GM23248 (cell line): ENCODE measurements around the gene TAX1BP3. TPM values are rescaled to one million over a fixed set of nuclear protein-coding genes. Genes with fewer than 3 reads are reported as not detected.

Experiments
- DNase-seq: peaks from one replicate; pipeline ENCODE4 v3.0.0-alpha.2; 2015
- H2AFZ ChIP-seq: fragments of 200-600 bp; sonication (generic); 2 replicates; pipeline ENCODE4 v1.6.1; 2016; ENCODE audit warnings: antibody characterized with exemption
- H3F3A ChIP-seq: fragments of 200-600 bp; sonication (generic); 2 replicates; pipeline ENCODE4 v1.6.1; 2016; ENCODE audit warnings: mild to moderate bottlenecking, antibody characterized with exemption, mixed run types; ENCODE audit not compliant: insufficient read depth
- H3K27ac ChIP-seq: fragments of 200-600 bp; sonication (generic); 2 replicates; pipeline ENCODE4 v1.5.1; 2016; ENCODE audit warnings: mild to moderate bottlenecking
- H3K27me3 ChIP-seq: fragments of 200-600 bp; sonication (generic); replicated peaks from 2 replicates; pipeline ENCODE4 v1.6.1; 2016; ENCODE audit warnings: mild to moderate bottlenecking; ENCODE audit not compliant: insufficient read depth
- H3K36me3 ChIP-seq: fragments of 200-600 bp; sonication (generic); 2 replicates; pipeline ENCODE4 v1.6.1; 2016; ENCODE audit warnings: low read depth, mild to moderate bottlenecking
- H3K4me1 ChIP-seq: fragments of 200-600 bp; sonication (generic); 2 replicates; pipeline ENCODE4 v1.6.1; 2016; ENCODE audit warnings: mild to moderate bottlenecking; ENCODE audit not compliant: insufficient read depth
- H3K4me2 ChIP-seq: fragments of 200-600 bp; sonication (generic); one replicate; pipeline ENCODE4 v1.6.1; 2016; ENCODE audit warnings: mild to moderate bottlenecking; ENCODE audit not compliant: unreplicated experiment
- H3K4me3 ChIP-seq: fragments of 200-600 bp; sonication (generic); 2 replicates; pipeline ENCODE4 v1.5.1; 2016; ENCODE audit warnings: mild to moderate bottlenecking
- H3K79me2 ChIP-seq: fragments of 200-600 bp; sonication (generic); 2 replicates; pipeline ENCODE4 v1.6.1; 2016; ENCODE audit warnings: mild to moderate bottlenecking; ENCODE audit not compliant: insufficient read depth
- H3K9ac ChIP-seq: fragments of 200-600 bp; sonication (generic); 2 replicates; pipeline ENCODE4 v1.6.1; 2016; ENCODE audit warnings: mild to moderate bottlenecking
- H3K9me2 ChIP-seq: fragments of 200-600 bp; sonication (generic); 2 replicates; pipeline ENCODE4 v1.6.1; 2016; ENCODE audit warnings: mixed run types, mild to moderate bottlenecking, moderate library complexity; ENCODE audit not compliant: insufficient read depth
- H3K9me3 ChIP-seq: fragments of 200-600 bp; sonication (generic); one replicate; pipeline ENCODE4 v1.6.1; 2017; ENCODE audit warnings: low read depth
- H4K20me1 ChIP-seq: fragments of 200-600 bp; sonication (generic); 2 replicates; pipeline ENCODE4 v1.6.0; 2016; ENCODE audit not compliant: insufficient read depth
- EZH2 ChIP-seq: fragments of 200-600 bp; sonication (generic); IDR thresholded peaks from 2 replicates; pipeline ENCODE4 v1.6.1; 2018; ENCODE audit warnings: antibody characterized with exemption, mild to moderate bottlenecking; ENCODE audit not compliant: insufficient read depth, poor library complexity, severe bottlenecking
- EZH2phosphoT487 ChIP-seq: fragments of 200-600 bp; sonication (generic); IDR thresholded peaks from 2 replicates; pipeline ENCODE4 v1.6.1; 2018; ENCODE audit warnings: antibody characterized with exemption, moderate library complexity, mild to moderate bottlenecking, low read depth; ENCODE audit not compliant: insufficient read depth
- WGBS, 2 experiments: methylation state at CpG; one replicate each; pipeline ENCODE4 v1.1.6; 2015 to 2017; ENCODE audit warnings: low lambda C conversion rate in 2 of 2, low coverage in 1 of 2; ENCODE audit errors: missing lambda C conversion rate in 2 of 2; 5-methylcytosine and 5-hydroxymethylcytosine counted together
- in situ Hi-C: fragments of 300-500 bp; cut with MboI; formaldehyde crosslinking; loops from 2 replicates; pipeline ENCODE4 v1.15.0; 2020
- polyA plus RNA-seq: library from polyadenylated mRNA; unstranded; fragments of >200 nt; fragmentation: Nextera tagmentation; extraction: Ambion mirVana; gene quantifications from 2 replicates; pipeline ENCODE4 v1.2.1, GENCODE V29; 2016
- total RNA-seq: library from RNA; depleted of rRNA; stranded (reverse); fragments of >200 nt; shearing (Covaris generic); gene quantifications from 2 replicates; pipeline ENCODE4 v1.2.3, GENCODE V29; 2014

TAX1BP3 gene
- total and polyA plus RNA-seq, 2 experiments from 2014 or later: 331 to 418 TPM

DNA sequence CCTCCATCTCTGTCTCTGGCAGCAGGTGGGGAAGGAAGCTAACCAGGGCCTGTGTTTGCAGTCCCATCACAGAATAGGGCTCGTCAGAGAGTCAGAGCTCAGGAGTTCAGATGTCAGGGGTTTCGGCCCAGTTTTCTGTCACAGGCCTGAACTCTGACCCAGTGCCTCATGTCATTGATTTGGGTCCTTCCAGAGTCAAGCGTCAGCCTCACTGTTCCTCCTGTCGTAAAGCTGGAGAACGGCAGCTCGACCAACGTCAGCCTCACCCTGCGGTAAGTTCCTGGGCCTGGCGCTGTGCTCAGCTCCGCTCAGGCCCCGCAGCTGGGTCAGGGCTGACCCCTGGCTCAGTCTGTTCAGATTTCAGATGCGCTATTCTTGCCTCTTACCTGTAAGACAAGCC, 21.1 kb downstream of the TAX1BP3 start:
- H3K79me2 ChIP-seq: no peaks in the 10 kb centered on the region
- DNase-seq: no peak
- in situ Hi-C loops: loop anchor here (25.0 kb wide), 1 partner anchor 610 kb away; no protein-coding TSS in a partner anchor

DNA sequence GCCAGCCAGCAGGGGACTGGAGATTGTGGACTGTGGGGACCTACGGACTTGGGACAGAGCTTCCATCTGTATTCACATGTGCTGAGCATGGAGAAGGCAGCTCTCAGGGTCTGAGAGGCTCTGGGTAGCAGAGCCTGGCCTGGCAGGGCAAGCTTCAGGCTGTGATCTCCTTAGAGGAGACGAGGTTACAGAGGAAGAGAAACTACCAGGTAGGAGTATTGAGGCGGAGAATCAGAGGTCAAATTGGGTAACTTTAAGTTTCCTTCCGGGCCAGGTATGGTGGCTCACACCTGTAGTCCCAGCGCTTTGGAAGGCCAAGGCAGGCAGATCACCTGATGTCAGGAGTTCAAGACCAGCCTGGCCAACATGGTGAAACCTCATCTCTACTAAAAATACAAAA, 23.1 kb downstream of the TAX1BP3 start:
- H3K27ac ChIP-seq: no peak overlapping the region
- TF ChIP-seq EZH2phosphoT487 (no peak), EZH2 (no peak)
- H3K4me3 ChIP-seq: no peak overlapping the region
- no peak overlapping the region for H3K4me2 ChIP-seq
- H3K9me3 ChIP-seq: no peaks in the 10 kb centered on the region
- H3K36me3 ChIP-seq: no peaks in the 10 kb centered on the region
- DNase-seq: no peak
- no peaks in the 10 kb centered on the region for H3K4me1 ChIP-seq
- no peaks in the 10 kb centered on the region for H3F3A ChIP-seq
- no peaks in the 10 kb centered on the region for H3K27me3 ChIP-seq
- in situ Hi-C loops: loop anchor here (25.0 kb wide), 1 partner anchor 608 kb away; no protein-coding TSS in a partner anchor
- 82% methylated on average over 5 of the region's 5 CpGs for WGBS, 2 experiments
- H2AFZ ChIP-seq: no peak overlapping the region
- no peaks in the 10 kb centered on the region for H3K79me2 ChIP-seq
- H4K20me1 ChIP-seq: no peaks in the 10 kb centered on the region
- H3K9ac ChIP-seq: no peak overlapping the region
- H3K9me2 ChIP-seq: no peaks in the 10 kb centered on the region

More for the DNA sequence above, 21.1 kb downstream of the TAX1BP3 start:
- Histone ChIP-seq H3K4me3 (no peak overlapping the region), H3K9me3 (no peaks in the 10 kb centered on the region), H3K27ac (no peak overlapping the region), H2AFZ (no peak overlapping the region), H3K9ac (no peak overlapping the region), H3K4me2 (no peak overlapping the region), H3K4me1 (no peaks in the 10 kb centered on the region), H3K9me2 (no peaks in the 10 kb centered on the region), H3F3A (no peaks in the 10 kb centered on the region), H3K27me3 (no peaks in the 10 kb centered on the region), H3K36me3 (no peaks in the 10 kb centered on the region), H4K20me1 (no peaks in the 10 kb centered on the region)
- TF ChIP-seq EZH2: no peak
- no peak for TF ChIP-seq EZH2phosphoT487
- WGBS, 2 experiments: 86 to 88% methylated on average over 12 of the region's 12 CpGs

DNA sequence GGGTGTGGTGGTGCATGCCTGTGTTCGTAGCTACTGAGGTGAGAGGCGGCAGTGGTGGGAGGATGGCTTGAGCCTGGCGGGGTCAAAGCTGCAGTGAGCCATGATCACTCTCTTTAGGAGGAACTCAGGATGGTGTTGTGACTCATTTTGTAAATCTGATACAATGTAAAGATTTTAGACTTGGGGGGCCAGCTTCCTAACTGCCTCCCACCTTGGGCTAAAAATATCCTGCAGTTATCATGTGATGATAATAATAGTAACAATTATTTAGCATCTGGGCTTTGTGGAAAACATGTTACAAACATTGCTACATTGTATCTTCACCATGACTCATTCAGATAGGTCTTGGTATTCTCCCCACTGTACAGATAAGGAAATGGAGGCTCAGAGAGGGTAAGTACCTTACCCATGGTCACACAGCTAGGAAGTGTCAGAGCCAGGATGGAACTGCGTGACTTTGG, 24.5 kb downstream of the TAX1BP3 start:
- Histone ChIP-seq H3K27ac (no peak overlapping the region), H3K27me3 (no peaks in the 10 kb centered on the region), H4K20me1 (no peaks in the 10 kb centered on the region), H3K9me2 (no peaks in the 10 kb centered on the region), H3K4me1 (no peaks in the 10 kb centered on the region), H2AFZ (no peak overlapping the region), H3K4me3 (no peak overlapping the region), H3K36me3 (no peaks in the 10 kb centered on the region), H3F3A (no peaks in the 10 kb centered on the region), H3K79me2 (no peaks in the 10 kb centered on the region), H3K4me2 (no peak overlapping the region), H3K9me3 (no peaks in the 10 kb centered on the region), H3K9ac (no peak overlapping the region)
- in situ Hi-C loops: loop anchor here (25.0 kb wide), 1 partner anchor 607 kb away; no protein-coding TSS in a partner anchor
- TF ChIP-seq EZH2phosphoT487 (no peak), EZH2 (no peak)
- no peak for DNase-seq
- 91 to 97% methylated on average over 4 of the region's 4 CpGs for WGBS, 2 experiments

DNA sequence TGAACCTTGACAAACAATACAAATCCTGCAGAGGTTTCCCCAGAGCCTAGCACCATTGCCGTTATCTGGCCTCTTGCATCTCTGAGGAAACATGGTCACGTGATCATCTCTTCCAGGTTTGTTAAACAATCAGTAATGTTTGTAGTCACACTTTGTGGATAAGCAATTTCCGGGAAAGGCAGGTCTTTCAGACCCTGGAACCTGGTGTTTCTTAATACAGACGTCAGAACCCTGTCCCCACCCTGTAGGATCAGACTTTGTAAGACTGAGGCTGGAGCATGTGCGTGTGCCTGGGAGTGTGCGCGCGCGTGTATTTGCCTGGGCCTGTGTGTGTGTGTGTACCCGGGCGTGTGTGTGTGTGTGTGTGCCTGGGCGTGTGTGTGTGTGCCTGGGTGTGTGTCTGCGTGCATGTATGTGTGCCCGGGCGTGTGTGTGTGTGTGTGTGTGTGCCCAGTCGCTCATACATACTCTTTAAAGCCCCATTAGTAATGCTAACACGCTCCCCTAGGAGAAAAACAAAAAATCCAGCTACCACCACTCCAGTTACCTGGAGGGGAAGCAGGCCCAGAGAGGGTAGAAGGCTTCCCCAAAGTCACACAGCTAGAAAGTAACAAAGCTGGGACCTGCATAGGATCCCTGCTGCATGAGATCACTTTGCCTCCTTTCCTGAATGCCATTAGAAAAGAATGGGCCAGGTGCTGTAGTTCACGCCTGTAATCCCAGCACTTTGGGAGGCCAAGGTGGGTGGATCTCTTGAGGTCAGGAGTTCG, 26.5 kb downstream of the TAX1BP3 start:
- Histone ChIP-seq H3K4me1 (peaks cover 5% of the 10 kb centered on the region; the same call in 1 of the 2 replicates), H3K9me2 (no peaks in the 10 kb centered on the region)
- 86 to 88% methylated on average over 19 of the region's 19 CpGs for WGBS, 2 experiments

More for the DNA sequence above, 26.5 kb downstream of the TAX1BP3 start:
- Histone ChIP-seq H3K27ac (no peak overlapping the region), H3K27me3 (no peaks in the 10 kb centered on the region), H3F3A (no peaks in the 10 kb centered on the region), H2AFZ (no peak overlapping the region), H3K9ac (no peak overlapping the region), H3K36me3 (no peaks in the 10 kb centered on the region), H3K79me2 (no peaks in the 10 kb centered on the region), H3K9me3 (no peaks in the 10 kb centered on the region), H3K4me3 (no peak overlapping the region), H3K4me2 (no peak overlapping the region), H4K20me1 (no peaks in the 10 kb centered on the region)
- in situ Hi-C loops: loop anchor here (25.0 kb wide), 1 partner anchor 605 kb away; no protein-coding TSS in a partner anchor
- TF ChIP-seq EZH2phosphoT487 (no peak), EZH2 (no peak)
- no peak for DNase-seq
